Measurements from ENCODE around the gene FADS1.

Gene FADS1

GRCh38 chr11:61846362-61847020, 29.7 kb upstream of the FADS1 start:
- no peak for DNase-seq (ENCODE audit: low read depth)

GRCh38 chr11:61844909-61845565, 28.2 kb upstream of the FADS1 start:
- no peak for DNase-seq (ENCODE audit: low read depth)

GRCh38 chr11:61842528-61842820, 25.7 kb upstream of the FADS1 start:
- DNase-seq (ENCODE audit: low read depth): no peak

GRCh38 chr11:61841636-61842527, 25.1 kb upstream of the FADS1 start:
- peak; percentile 90 for DNase-seq (ENCODE audit: low read depth)

GRCh38 chr11:61840371-61840770, 23.6 kb upstream of the FADS1 start:
- DNase-seq (ENCODE audit: low read depth): no peak

- no peak for DNase-seq (ENCODE audit: low read depth)
These were observed 22.9 kb upstream of the FADS1 start for GRCh38 chr11:61839742-61840141.

- DNase-seq (ENCODE audit: low read depth): no peak
These were observed 22.1 kb upstream of the FADS1 start for GRCh38 chr11:61838921-61839320.

GRCh38 chr11:61838501-61838900, 21.7 kb upstream of the FADS1 start:
- DNase-seq (ENCODE audit: low read depth): no peak

GRCh38 chr11:61837411-61838005, 20.7 kb upstream of the FADS1 start:
- no peak for DNase-seq (ENCODE audit: low read depth)

GRCh38 chr11:61836193-61836592, 19.4 kb upstream of the FADS1 start:
- no peak for DNase-seq (ENCODE audit: low read depth)

GRCh38 chr11:61834278-61835048, 17.7 kb upstream of the FADS1 start:
- peak; percentile 88 for DNase-seq (ENCODE audit: low read depth)

- no peak for DNase-seq (ENCODE audit: low read depth)
These were observed 17.1 kb upstream of the FADS1 start for GRCh38 chr11:61833926-61834277.

- no peak for DNase-seq (ENCODE audit: low read depth)
These were observed 16.7 kb upstream of the FADS1 start for GRCh38 chr11:61833471-61833870.

GRCh38 chr11:61832754-61833153, 16.0 kb upstream of the FADS1 start:
- DNase-seq (ENCODE audit: low read depth): no peak

- DNase-seq (ENCODE audit: low read depth): no peak
These were observed 15.4 kb upstream of the FADS1 start for GRCh38 chr11:61832207-61832606.

- DNase-seq (ENCODE audit: low read depth): no peak
These were observed 13.7 kb upstream of the FADS1 start for GRCh38 chr11:61830237-61831105.

GRCh38 chr11:61829806-61830205, 13.0 kb upstream of the FADS1 start:
- DNase-seq (ENCODE audit: low read depth): no peak

GRCh38 chr11:61828629-61829407, 12.0 kb upstream of the FADS1 start:
- no peak for DNase-seq (ENCODE audit: low read depth)

GRCh38 chr11:61828379-61828628, 11.5 kb upstream of the FADS1 start:
- DNase-seq (ENCODE audit: low read depth): no peak

GRCh38 chr11:61827571-61828378, 11.0 kb upstream of the FADS1 start, which contains the start of gene FADS2:
Gene FADS2 (plus strand): TSS chr11:61828300. CDS start chr11:61828391, 91 bp downstream.
- peak; percentile 90 for DNase-seq (ENCODE audit: low read depth)

All from CMK (cell line).